K562 (cell line): Measurements from ENCODE around the gene MED15. TPM values are rescaled to one million over a fixed set of nuclear protein-coding genes. Genes with fewer than 3 reads are reported as not detected.

Experiments used
- BMI1 ChIP-seq: fragments of 150-350 bp; IDR thresholded peaks from 2 replicates; pipeline ENCODE4 v1.6.1; 2014; ENCODE audit warnings: low read length
- BRF2 ChIP-seq: IDR thresholded peaks from 3 replicates; pipeline ENCODE4 v1.6.1; 2011; ENCODE audit warnings: borderline replicate concordance, mild to moderate bottlenecking; ENCODE audit not compliant: insufficient read length, insufficient read depth
- CHAMP1 ChIP-seq: fragments of 450-650 bp; IDR thresholded peaks from 2 replicates; pipeline ENCODE4 v1.6.1; 2016; ENCODE audit warnings: mild to moderate bottlenecking
- CREB1 ChIP-seq, 2 experiments: sonication (generic) in 1 of 2; formaldehyde crosslinking in 1 of 2; IDR thresholded peaks; 2 replicates each; pipeline versions ENCODE4 v1.6.1 to v1.8.0; 2012 to 2022; ENCODE audit warnings: inconsistent platforms in 1 of 2, mild to moderate bottlenecking in 1 of 2, missing genetic modification reagents in 1 of 2, moderate library complexity in 1 of 2
- CREB5 ChIP-seq: fragments of 250-450 bp; sonication (Bioruptor Pico); IDR thresholded peaks from 2 replicates; pipeline ENCODE4 v1.5.0; 2020; ENCODE audit warnings: mild to moderate bottlenecking
- FIP1L1 ChIP-seq: fragments of 200-400 bp; formaldehyde crosslinking; IDR thresholded peaks from 2 replicates; pipeline ENCODE4 v1.6.1; 2018; ENCODE audit warnings: mild to moderate bottlenecking, low read depth, low read length; ENCODE audit not compliant: poor library complexity, severe bottlenecking
- MCM7 ChIP-seq, 2 experiments: fragments of 450-650 bp; IDR thresholded peaks; 2 replicates each; pipeline ENCODE4 v1.6.1; 2016 to 2018
- MLX ChIP-seq, 2 experiments: fragments of 450-650 bp in 1 of 2; sonication (generic) in 1 of 2; formaldehyde crosslinking; conservative IDR thresholded peaks; 2 replicates each; pipeline versions ENCODE4 v1.4.0 to v1.8.1; 2020 to 2022; ENCODE audit warnings: mild to moderate bottlenecking in 1 of 2, missing genetic modification reagents in 1 of 2
- MTA1 ChIP-seq: fragments of 450-650 bp; IDR thresholded peaks from 2 replicates; pipeline ENCODE4 v1.6.1; 2017; ENCODE audit warnings: borderline replicate concordance
- MTF1 ChIP-seq: fragments of 250-450 bp; sonication (Bioruptor Pico); IDR thresholded peaks from 2 replicates; pipeline ENCODE4 v1.9.0; 2021; ENCODE audit warnings: moderate library complexity, mild to moderate bottlenecking, inconsistent platforms, borderline replicate concordance
- RBM39 ChIP-seq: fragments of 200-400 bp; formaldehyde crosslinking; optimal IDR thresholded peaks from 2 replicates; pipeline ENCODE3; 2018; ENCODE audit warnings: low read depth, low read length
- SAP30 ChIP-seq: fragments of 200-600 bp; sonication (generic); IDR thresholded peaks from 2 replicates; pipeline ENCODE4 v1.6.1; 2012; ENCODE audit warnings: borderline replicate concordance, low read depth, mild to moderate bottlenecking, moderate library complexity, low read length, control low read depth, inconsistent platforms; ENCODE audit not compliant: insufficient read depth, poor library complexity, severe bottlenecking
- UBTF ChIP-seq, 2 experiments: IDR thresholded peaks; 2 replicates each; pipeline ENCODE4 v1.6.1; 2012; ENCODE audit warnings: improper control_type of control experiment in 2 of 2, low read depth in 2 of 2, low read length in 2 of 2, borderline replicate concordance in 1 of 2
- ZNF695 ChIP-seq: fragments of 450-650 bp; formaldehyde crosslinking; IDR thresholded peaks from 2 replicates; pipeline ENCODE4 v1.4.0; 2020; ENCODE audit warnings: mild to moderate bottlenecking, moderate library complexity
- ZNF75A ChIP-seq: fragments of 450-650 bp; formaldehyde crosslinking; IDR thresholded peaks from 2 replicates; pipeline ENCODE4 v1.4.0; 2020; ENCODE audit warnings: mild to moderate bottlenecking
- polyA plus RNA-seq, 8 experiments: library from polyadenylated mRNA; depleted of rRNA in 4 of 8; stranded (reverse) in 5 of 8; unstranded in 3 of 8; fragments of >200 nt; fragmentation: Nextera tagmentation in 2 of 8; fragmentation: Illumina TruSeq in 1 of 8; extraction: Ambion mirVana in 2 of 8; extraction: Trizol in 1 of 8; gene quantifications; 2 replicates each; pipeline versions ENCODE4 v1.2.1 to v1.2.3, GENCODE V29; 2011 to 2014; ENCODE audit warnings: inconsistent platforms in 1 of 8, missing spikeins in 1 of 8
- total RNA-seq, 7 experiments: library from RNA; depleted of rRNA in 6 of 7; stranded (reverse); fragments of >200 nt in 6 of 7; fragmentation: Illumina TruSeq in 2 of 7; extraction: Trizol in 2 of 7; gene quantifications; 2 replicates each; pipeline versions ENCODE4 v1.2.1 to v1.2.3, GENCODE V29; 2011 to 2021; ENCODE audit warnings: low replicate concordance in 1 of 7

The MED15 gene
- total and polyA plus RNA-seq, 9 of the 15 experiments (the other 6 are each of a cell fraction or from before 2014, with no cell fraction given): 4.0 to 271 (median 60.1) TPM

- TF ChIP-seq CREB1 (IDR thresholded peaks at IDR 0.05) (no peak), CREB1 (CRISPR knock-in tag; IDR thresholded peaks at IDR 0.05) (no peak), RBM39 (no peak), BMI1 (no peak), MTA1 (no peak), BRF2 (no peak), ZNF695 (CRISPR knock-in tag) (0 out of 2 replicates have a peak, but pooled peaks have one; percentile 58), MCM7 (IDR thresholded peaks at IDR 0.05) (no peak), SAP30 (peak; percentile 54), ZNF75A (CRISPR knock-in tag) (no peak), UBTF (IDR thresholded peaks at IDR 0.05; ENCODE audit: borderline replicate concordance in 1 of 2, low read depth in 2 of 2, low read length in 2 of 2) (no peak), MLX (CRISPR knock-in tag; conservative IDR thresholded peaks at IDR 0.05) (0 out of 4 replicates have a peak, but pooled peaks of 1 of the 2 experiments have one; percentile 76), MTF1 (CRISPR knock-in tag) (no peak), FIP1L1 (no peak), CHAMP1 (no peak), CREB5 (no peak)
Observed at GRCh38 chr22:20526628-20527355, 19.4 kb downstream of the MED15 start (continued).
